ENCODE results near the gene IL33.

The IL33 gene

DNA sequence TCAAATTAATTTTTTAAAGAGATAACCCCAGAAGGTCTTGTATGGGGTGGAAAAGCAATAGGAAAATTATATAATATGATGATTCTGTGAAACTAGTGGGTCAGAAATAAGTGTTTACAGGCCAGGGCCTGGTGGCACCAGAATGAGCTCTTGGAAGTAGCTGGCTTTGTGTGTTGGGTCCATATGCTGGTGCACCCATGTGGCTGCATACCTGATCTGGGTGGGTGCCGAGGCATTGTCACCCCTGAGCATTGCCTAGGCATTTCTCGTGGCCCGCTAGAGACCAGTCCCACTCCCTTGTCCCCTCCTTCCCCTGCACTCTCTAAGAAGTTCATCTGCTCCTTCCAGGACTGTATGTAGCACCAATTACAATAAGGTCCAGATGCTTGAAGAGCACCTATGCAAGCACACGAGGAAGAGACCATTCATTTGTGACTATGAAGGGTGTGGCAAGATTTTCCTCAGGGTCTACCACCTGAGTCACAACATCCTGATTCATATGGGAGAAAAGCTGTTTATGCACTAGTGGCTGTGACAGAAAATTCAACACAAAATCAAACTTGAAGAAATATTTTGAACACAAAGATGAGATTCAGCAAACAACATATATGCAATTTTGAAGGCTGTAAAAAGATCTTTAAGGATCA is 19.8 kb upstream of the IL33 start:
- no peak overlapping the region for H3K9ac ChIP-seq (ENCODE audit: low read length)
- no peaks in the 10 kb centered on the region for H3K27me3 ChIP-seq (ENCODE audit: control insufficient read depth, insufficient read depth, low read length)
- H3K36me3 ChIP-seq (ENCODE audit: control insufficient read depth, insufficient read depth, low read length), result no peaks in the 10 kb centered on the region
- no peak overlapping the region for H3K4me3 ChIP-seq (ENCODE audit: low read length)
- H3K4me1 ChIP-seq (ENCODE audit: control insufficient read depth, insufficient read depth, low read length), result peaks cover 10% of the 10 kb centered on the region
- no peaks in the 10 kb centered on the region for H3K9me3 ChIP-seq (ENCODE audit: control insufficient read depth, low read length)

DNA sequence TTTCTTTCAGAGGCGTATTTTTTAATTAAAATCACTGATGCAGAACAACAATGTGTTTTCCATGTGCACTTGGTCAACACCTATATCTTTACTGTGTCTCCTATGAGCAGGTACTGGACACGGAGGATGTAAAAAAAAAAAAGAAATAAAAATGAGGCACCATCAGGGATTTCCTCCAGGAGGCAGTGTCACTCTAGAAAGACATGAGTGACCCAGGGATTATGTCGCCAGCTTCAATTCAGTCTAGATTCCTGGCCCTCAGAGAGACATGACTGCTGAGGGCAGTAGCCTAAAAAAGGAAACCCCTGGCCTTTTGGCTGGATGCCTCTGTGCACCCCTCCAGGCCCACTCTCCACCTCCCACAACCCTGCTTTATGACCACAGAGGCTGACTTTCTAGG is 18.3 kb upstream of the IL33 start:
- Histone ChIP-seq H3K27me3 (ENCODE audit: control insufficient read depth, insufficient read depth, low read length) (no peaks in the 10 kb centered on the region), H3K36me3 (ENCODE audit: control insufficient read depth, insufficient read depth, low read length) (no peaks in the 10 kb centered on the region), H3K4me3 (ENCODE audit: low read length) (no peak overlapping the region), H3K4me1 (ENCODE audit: control insufficient read depth, insufficient read depth, low read length) (peaks cover 10% of the 10 kb centered on the region), H3K9ac (ENCODE audit: low read length) (no peak overlapping the region), H3K9me3 (ENCODE audit: control insufficient read depth, low read length) (no peaks in the 10 kb centered on the region)

DNA sequence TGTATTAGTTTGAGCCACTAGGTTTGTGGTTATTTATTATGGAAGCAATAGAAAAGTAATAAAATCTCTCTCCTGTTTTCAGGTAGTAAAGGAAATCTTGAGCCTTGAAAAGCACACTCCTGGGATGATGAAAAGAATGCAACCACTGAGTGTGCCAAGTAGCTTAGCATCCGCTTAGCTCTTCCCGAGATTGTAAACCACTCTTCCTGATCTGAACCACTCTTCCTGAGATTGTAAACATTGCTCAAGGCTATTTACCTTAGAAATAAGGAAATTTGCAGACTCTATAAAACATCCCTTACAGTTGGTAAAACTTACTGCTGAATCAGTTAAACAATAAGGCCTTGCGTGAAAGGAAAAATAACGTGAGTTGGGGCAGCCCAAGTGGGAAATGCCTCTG is 17.4 kb upstream of the IL33 start:
- Histone ChIP-seq H3K4me3 (ENCODE audit: low read length) (no peak overlapping the region), H3K9ac (ENCODE audit: low read length) (no peak overlapping the region), H3K9me3 (ENCODE audit: control insufficient read depth, low read length) (no peaks in the 10 kb centered on the region), H3K36me3 (ENCODE audit: control insufficient read depth, insufficient read depth, low read length) (no peaks in the 10 kb centered on the region), H3K4me1 (ENCODE audit: control insufficient read depth, insufficient read depth, low read length) (peaks cover 10% of the 10 kb centered on the region), H3K27me3 (ENCODE audit: control insufficient read depth, insufficient read depth, low read length) (no peaks in the 10 kb centered on the region)

DNA sequence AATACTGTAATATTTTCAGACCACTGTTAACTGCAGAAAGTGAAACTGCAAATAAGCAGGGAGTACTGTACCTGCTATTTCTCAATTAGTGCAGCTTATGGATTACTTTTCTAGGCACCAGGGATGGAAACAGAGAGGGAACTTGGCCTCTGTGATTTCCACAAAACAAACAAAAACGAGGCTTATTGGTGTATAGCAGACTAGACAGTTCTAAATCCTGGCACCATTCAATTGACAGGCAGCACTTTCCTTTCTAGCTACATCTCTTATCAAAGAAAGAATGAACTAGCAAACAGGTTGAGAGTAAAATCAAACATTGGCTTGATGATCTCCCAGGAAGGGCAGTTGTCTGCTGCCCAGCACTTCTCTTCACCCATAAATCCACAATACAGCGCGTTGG is 16.0 kb upstream of the IL33 start:
- no peak overlapping the region for H3K9ac ChIP-seq (ENCODE audit: low read length)
- no peaks in the 10 kb centered on the region for H3K9me3 ChIP-seq (ENCODE audit: control insufficient read depth, low read length)
- H3K4me3 ChIP-seq (ENCODE audit: low read length), result no peak overlapping the region
- H3K36me3 ChIP-seq (ENCODE audit: control insufficient read depth, insufficient read depth, low read length), result no peaks in the 10 kb centered on the region
- no peaks in the 10 kb centered on the region for H3K27me3 ChIP-seq (ENCODE audit: control insufficient read depth, insufficient read depth, low read length)
- peaks cover 10% of the 10 kb centered on the region for H3K4me1 ChIP-seq (ENCODE audit: control insufficient read depth, insufficient read depth, low read length)

DNA sequence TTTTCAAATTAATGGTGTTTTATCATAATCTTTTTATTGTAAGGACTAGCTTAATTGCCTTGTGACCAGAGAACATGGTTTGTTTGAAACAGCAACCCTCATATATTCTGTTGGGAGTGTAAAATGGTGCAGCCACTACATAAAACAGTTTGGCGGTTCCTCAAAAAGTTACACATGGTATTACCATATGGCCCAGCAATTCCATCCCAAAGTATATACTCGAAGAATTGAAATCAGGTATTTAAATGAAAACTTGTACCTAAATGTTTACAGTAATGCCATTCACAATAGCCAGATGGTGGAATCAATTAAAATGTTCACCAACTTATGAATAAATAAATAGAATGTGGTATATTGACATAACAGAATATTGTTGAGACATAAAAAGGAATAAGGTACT is 14.8 kb upstream of the IL33 start:
- Histone ChIP-seq H3K27me3 (ENCODE audit: control insufficient read depth, insufficient read depth, low read length) (no peaks in the 10 kb centered on the region), H3K9me3 (ENCODE audit: control insufficient read depth, low read length) (no peaks in the 10 kb centered on the region), H3K9ac (ENCODE audit: low read length) (no peak overlapping the region), H3K4me3 (ENCODE audit: low read length) (no peak overlapping the region), H3K36me3 (ENCODE audit: control insufficient read depth, insufficient read depth, low read length) (no peaks in the 10 kb centered on the region), H3K4me1 (ENCODE audit: control insufficient read depth, insufficient read depth, low read length) (peaks cover 10% of the 10 kb centered on the region)

DNA sequence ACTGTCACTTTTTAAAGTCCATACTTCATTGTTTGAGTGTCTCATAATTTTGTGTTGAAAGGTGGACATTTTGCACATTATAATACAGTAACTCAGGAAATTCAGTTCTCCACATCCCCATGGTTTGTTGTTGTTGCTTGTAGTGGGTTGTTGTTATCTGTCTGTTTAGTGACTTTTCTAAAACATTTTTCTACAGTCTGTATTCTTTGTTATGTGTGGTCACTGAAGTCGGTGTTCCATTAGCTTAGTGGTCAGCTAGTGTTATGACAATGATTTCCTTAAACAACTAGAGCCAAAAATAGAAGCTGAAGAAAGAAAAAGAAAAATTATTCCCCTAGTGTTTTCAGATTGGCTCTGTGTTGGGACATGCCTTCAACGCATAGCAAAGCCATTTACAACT is 5.6 kb upstream of the IL33 start:
- Histone ChIP-seq H3K36me3 (ENCODE audit: control insufficient read depth, insufficient read depth, low read length) (no peaks in the 10 kb centered on the region), H3K4me1 (ENCODE audit: control insufficient read depth, insufficient read depth, low read length) (no peaks in the 10 kb centered on the region), H3K4me3 (ENCODE audit: low read length) (no peak overlapping the region), H3K9ac (ENCODE audit: low read length) (no peak overlapping the region), H3K9me3 (ENCODE audit: control insufficient read depth, low read length) (no peaks in the 10 kb centered on the region), H3K27me3 (ENCODE audit: control insufficient read depth, insufficient read depth, low read length) (no peaks in the 10 kb centered on the region)

DNA sequence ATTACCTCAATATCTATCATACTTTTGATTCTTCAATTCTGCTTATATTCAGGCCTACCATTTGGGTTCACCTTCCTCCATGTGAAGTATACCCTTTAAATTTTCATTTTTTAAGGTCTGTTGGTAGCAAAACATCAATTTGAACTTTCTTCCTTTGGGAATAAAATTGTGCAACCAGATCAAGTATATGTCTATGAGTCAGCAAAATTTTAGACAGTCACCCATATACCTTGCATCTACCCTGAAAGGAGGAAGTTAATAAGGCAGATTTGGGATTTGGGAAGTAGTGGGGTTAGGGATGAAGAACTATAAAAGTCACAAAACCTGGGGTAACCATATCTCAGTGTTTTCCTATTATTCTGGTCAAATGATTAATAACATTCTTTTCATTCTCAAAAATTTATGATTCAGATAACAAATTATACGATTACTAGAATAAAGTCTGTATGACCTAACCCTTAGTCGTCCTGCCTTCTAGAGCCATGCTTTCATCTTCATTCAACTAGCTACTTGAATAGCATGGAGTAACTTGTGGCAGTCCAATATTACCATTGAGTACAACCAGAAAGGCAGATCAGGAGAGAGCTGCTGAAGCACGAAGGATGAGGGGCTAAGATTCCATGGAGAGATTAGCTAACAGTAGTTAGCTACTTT is 2.8 kb upstream of the IL33 start:
- H3K9me3 ChIP-seq (ENCODE audit: control insufficient read depth, low read length), result no peaks in the 10 kb centered on the region
- H3K4me3 ChIP-seq (ENCODE audit: low read length), result no peak overlapping the region
- H3K9ac ChIP-seq (ENCODE audit: low read length), result no peak overlapping the region
- no peaks in the 10 kb centered on the region for H3K27me3 ChIP-seq (ENCODE audit: control insufficient read depth, insufficient read depth, low read length)
- no peaks in the 10 kb centered on the region for H3K4me1 ChIP-seq (ENCODE audit: control insufficient read depth, insufficient read depth, low read length)
- H3K36me3 ChIP-seq (ENCODE audit: control insufficient read depth, insufficient read depth, low read length), result no peaks in the 10 kb centered on the region

DNA sequence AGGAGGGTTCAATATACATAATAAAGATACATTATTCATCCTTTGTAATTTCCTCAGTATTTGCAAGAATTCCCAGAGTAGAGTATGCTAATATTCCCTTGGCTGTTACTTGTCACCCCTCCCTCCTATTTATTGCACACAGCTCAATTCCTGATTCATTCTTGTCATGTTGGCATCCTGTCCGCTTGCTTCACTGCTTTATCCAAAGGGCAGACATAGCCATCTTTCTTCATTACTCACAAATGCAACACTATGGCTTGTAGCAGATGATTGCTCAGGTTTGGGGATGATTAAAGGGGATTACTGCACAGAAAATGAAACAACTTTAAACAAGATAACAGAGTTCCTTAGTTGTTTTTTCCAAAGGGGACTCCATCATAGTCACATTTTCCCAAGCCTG is 1.2 kb upstream of the IL33 start:
- Histone ChIP-seq H3K9me3 (ENCODE audit: control insufficient read depth, low read length) (no peaks in the 10 kb centered on the region), H3K27me3 (ENCODE audit: control insufficient read depth, insufficient read depth, low read length) (no peaks in the 10 kb centered on the region), H3K36me3 (ENCODE audit: control insufficient read depth, insufficient read depth, low read length) (no peaks in the 10 kb centered on the region), H3K9ac (ENCODE audit: low read length) (no peak overlapping the region), H3K4me3 (ENCODE audit: low read length) (no peak overlapping the region), H3K4me1 (ENCODE audit: control insufficient read depth, insufficient read depth, low read length) (no peaks in the 10 kb centered on the region)

DNA sequence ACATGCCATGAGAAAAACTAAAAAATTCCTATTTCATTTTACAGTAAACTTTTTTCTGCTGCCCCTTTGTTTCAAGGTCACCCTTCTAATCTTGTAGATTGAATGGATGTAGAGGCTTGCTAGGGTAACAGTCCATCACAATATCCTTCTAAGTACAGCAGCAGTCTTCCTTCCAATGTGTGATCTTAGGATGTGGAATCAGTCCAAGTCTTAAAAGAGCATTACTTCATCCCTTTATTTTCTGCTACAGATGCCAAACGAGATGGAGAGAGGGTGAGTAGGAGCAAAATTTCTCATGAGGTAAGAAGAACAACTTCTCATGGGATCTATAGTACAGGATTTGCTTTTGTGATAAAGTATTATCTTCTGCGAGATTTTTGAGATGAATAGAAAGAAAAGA is 704 bp upstream of the IL33 start:
- H3K9me3 ChIP-seq (ENCODE audit: control insufficient read depth, low read length), result no peaks in the 10 kb centered on the region
- H3K4me3 ChIP-seq (ENCODE audit: low read length), result no peak overlapping the region
- no peaks in the 10 kb centered on the region for H3K4me1 ChIP-seq (ENCODE audit: control insufficient read depth, insufficient read depth, low read length)
- H3K36me3 ChIP-seq (ENCODE audit: control insufficient read depth, insufficient read depth, low read length), result no peaks in the 10 kb centered on the region
- H3K27me3 ChIP-seq (ENCODE audit: control insufficient read depth, insufficient read depth, low read length), result no peaks in the 10 kb centered on the region
- no peak overlapping the region for H3K9ac ChIP-seq (ENCODE audit: low read length)

DNA sequence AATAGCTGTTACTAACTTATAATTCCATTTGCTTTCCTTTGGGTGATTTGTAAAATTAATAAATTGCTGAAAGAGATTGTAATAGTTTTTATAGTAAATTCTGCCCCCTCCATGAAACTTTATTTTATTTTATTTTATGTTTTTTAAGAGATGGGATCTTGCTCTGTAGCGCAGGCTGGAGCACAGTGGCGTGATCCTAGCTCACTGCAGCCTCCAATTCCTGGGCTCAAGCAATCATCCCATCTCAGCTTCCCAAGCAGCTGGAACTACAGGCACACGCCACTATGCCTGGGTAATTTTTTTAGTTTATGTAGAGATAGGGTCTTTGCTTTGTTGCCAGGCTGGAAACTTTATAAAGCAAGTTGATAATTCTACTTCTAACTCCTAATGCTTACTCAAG is 395 bp downstream of the IL33 start:
- Histone ChIP-seq H3K4me3 (ENCODE audit: low read length) (no peak overlapping the region), H3K27me3 (ENCODE audit: control insufficient read depth, insufficient read depth, low read length) (no peaks in the 10 kb centered on the region), H3K36me3 (ENCODE audit: control insufficient read depth, insufficient read depth, low read length) (no peaks in the 10 kb centered on the region), H3K9ac (ENCODE audit: low read length) (no peak overlapping the region), H3K4me1 (ENCODE audit: control insufficient read depth, insufficient read depth, low read length) (no peaks in the 10 kb centered on the region), H3K9me3 (ENCODE audit: control insufficient read depth, low read length) (no peaks in the 10 kb centered on the region)

DNA sequence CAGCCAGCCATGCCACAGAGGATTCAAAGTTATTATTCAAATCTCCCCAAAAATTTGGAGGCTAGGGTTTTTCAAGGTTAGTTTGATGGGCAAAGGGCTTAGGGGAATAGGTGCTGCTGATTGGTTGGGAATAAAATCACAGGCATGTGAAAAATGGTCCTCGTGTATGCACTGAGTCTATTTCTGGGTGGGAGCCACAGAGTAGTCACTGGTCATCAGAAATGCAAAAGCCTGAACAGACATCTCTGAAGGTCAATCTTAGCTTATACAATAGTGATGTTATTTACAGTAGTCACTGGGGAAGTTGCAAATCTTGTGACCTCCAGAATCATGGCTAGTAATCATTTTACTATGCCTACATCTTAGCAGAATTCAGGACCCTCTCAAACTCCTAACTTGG is 1.3 kb downstream of the IL33 start:
- Histone ChIP-seq H3K36me3 (ENCODE audit: control insufficient read depth, insufficient read depth, low read length) (no peaks in the 10 kb centered on the region), H3K4me3 (ENCODE audit: low read length) (no peak overlapping the region), H3K9ac (ENCODE audit: low read length) (no peak overlapping the region), H3K9me3 (ENCODE audit: control insufficient read depth, low read length) (no peaks in the 10 kb centered on the region), H3K27me3 (ENCODE audit: control insufficient read depth, insufficient read depth, low read length) (no peaks in the 10 kb centered on the region), H3K4me1 (ENCODE audit: control insufficient read depth, insufficient read depth, low read length) (no peaks in the 10 kb centered on the region)

DNA sequence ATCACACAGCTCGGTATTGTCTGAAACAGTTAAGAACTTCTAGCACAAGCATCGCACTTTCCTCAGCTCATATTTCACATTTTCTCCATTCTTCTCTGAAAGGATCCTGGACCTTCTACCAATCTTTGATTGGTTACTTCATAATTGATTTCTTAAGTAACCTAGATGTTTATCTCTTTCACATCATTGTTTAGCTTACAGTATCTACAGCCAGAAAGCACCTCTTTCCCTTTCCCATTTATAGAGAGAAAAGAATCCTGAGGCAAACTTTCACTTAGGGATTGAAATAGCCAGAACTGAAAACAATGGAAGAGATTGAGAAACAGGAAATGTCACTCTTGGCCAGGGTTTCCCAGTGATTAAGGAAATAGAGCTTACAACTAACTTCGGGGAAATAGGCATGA is 2.5 kb downstream of the IL33 start:
- H3K4me1 ChIP-seq (ENCODE audit: control insufficient read depth, insufficient read depth, low read length), result no peaks in the 10 kb centered on the region
- H3K36me3 ChIP-seq (ENCODE audit: control insufficient read depth, insufficient read depth, low read length), result no peaks in the 10 kb centered on the region
- H3K9ac ChIP-seq (ENCODE audit: low read length), result peak overlapping the region; percentile 33
- H3K27me3 ChIP-seq (ENCODE audit: control insufficient read depth, insufficient read depth, low read length), result no peaks in the 10 kb centered on the region
- H3K9me3 ChIP-seq (ENCODE audit: control insufficient read depth, low read length), result no peaks in the 10 kb centered on the region
- no peak overlapping the region for H3K4me3 ChIP-seq (ENCODE audit: low read length)

DNA sequence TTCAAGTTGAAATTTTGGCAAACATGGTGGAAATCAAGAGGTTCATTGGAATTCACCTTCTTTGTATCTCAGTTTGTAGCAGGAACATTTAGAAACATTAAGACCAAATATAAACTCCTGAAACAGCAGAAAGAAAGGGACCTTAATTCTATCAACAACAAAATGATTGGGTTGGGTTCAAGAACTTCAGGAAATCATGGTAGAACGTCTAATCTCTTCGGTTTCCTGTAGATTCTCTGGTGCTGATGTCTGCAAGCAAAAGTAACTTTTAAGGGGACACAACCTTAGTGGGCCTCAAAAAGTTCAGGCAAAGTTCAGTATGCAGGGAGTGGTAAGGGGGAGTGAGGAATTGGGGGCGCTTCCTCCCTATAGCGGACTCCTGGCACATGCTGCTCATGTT is 3.4 kb downstream of the IL33 start:
- no peak overlapping the region for H3K9ac ChIP-seq (ENCODE audit: low read length)
- peaks cover 3% of the 10 kb centered on the region for H3K4me1 ChIP-seq (ENCODE audit: control insufficient read depth, insufficient read depth, low read length)
- no peaks in the 10 kb centered on the region for H3K27me3 ChIP-seq (ENCODE audit: control insufficient read depth, insufficient read depth, low read length)
- H3K4me3 ChIP-seq (ENCODE audit: low read length), result no peak overlapping the region
- H3K9me3 ChIP-seq (ENCODE audit: control insufficient read depth, low read length), result no peaks in the 10 kb centered on the region
- H3K36me3 ChIP-seq (ENCODE audit: control insufficient read depth, insufficient read depth, low read length), result no peaks in the 10 kb centered on the region

All from mucosa of stomach (tissue), 1 donor.